Measurements from ENCODE around the gene CHCHD2. TPM values are rescaled to one million over a fixed set of nuclear protein-coding genes. Genes with fewer than 3 reads are reported as not detected.
"Not testable (repeated sequence)": the region's sequence is repeated elsewhere in the genome, so short reads cannot be mapped to it uniquely, and the experiment has no call there.

CHCHD2 gene
- total RNA-seq, 4 donors from 2014 or later, result 347 to 507 (median 416) TPM

GRCh38 chr7:56105508-56105907 is 768 bp downstream of the CHCHD2 start:
- intact Hi-C loops (cut with DNase I), result no loop called here
- TF ChIP-seq POLR2A (IDR thresholded peaks at IDR 0.05) (no peak), CTCF (IDR thresholded peaks at IDR 0.05) (no peak)
- Histone ChIP-seq H3K9me3 (no peaks in the 10 kb centered on the region), H3K4me1 (peaks cover 8 to 10% of the 10 kb centered on the region in 2 donors), H3K4me3 (replicated peaks in 1 of 3) (peak overlapping the region in 2 of 3 donors; percentile 59 to 95), H3K27me3 (no peaks in the 10 kb centered on the region), H3K36me3 (peaks cover 37 to 38% of the 10 kb centered on the region in 2 donors), H3K27ac (peak overlapping the region; percentile 50 to 93 (median 83))
- DNase-seq, result no peak
- 19 to 22% methylated on average over 6 of the region's 6 CpGs for WGBS, 2 donors

DNA sequence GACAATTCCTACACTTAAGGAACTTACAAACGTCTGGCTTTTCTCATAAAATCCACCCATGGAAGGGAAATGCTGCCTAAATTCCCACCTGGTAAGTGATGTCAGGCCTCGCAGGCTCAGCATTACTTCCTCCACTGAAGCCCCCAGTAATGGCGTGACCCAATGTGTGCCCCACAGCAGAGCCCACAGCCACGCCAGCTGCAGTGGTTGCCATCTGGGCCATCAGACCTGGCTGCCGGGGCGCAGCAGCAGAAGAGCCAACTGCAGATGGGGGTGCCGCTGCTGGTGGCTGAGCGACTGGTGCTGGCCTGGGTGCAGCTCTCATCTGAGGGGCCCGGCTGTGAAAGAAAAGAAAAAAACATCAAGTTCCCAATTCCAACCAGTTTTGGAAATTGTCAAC is 2.1 kb downstream of the CHCHD2 start:
- H3K27ac ChIP-seq; H3K4me3 ChIP-seq (replicated peaks in 1 of 3); DNase-seq; H3K27me3 ChIP-seq; H3K9me3 ChIP-seq; H3K4me1 ChIP-seq; intact Hi-C loops (cut with DNase I): not testable (repeated sequence)
- WGBS, 2 donors, result 92 to 93% methylated on average over 8 to 9 of the region's 9 CpGs
- peaks cover 45 to 50% of the 10 kb centered on the region in 2 donors for H3K36me3 ChIP-seq

DNA sequence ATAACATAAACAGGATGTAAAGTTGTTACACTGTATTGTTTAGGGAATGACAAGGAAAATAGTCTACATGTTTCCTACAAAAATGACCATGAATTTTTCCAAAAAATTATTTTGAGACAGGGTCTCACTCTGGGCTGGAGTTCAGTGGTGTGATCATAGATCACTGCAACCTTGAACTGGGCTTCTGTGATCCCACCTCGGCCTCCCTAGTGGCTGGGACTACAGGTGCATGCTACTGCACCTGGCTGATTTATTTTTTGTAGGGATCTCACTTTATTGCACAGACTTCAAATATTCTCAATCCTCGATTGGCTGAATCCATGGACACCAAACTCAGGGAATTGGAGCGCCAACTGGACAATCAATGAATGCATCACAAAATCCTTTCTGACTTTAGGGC is 6.6 kb downstream of the CHCHD2 start:
- no peak overlapping the region for H3K4me3 ChIP-seq (replicated peaks in 1 of 3)
- no peaks in the 10 kb centered on the region for H3K9me3 ChIP-seq
- H3K36me3 ChIP-seq, result peaks cover 45 to 51% of the 10 kb centered on the region in 2 donors
- H3K27me3 ChIP-seq, result no peaks in the 10 kb centered on the region
- H3K27ac ChIP-seq, result no peak overlapping the region
- H3K4me1 ChIP-seq, result peaks cover 0 to 7% of the 10 kb centered on the region in 2 donors
- intact Hi-C loops (cut with DNase I), result loop anchor here (10.0 kb wide), 1 partner anchor 455 kb away; no protein-coding TSS in a partner anchor
- DNase-seq, result no peak
- WGBS, 2 donors, result 84 to 96% methylated on average over 3 of the region's 3 CpGs
- no peak for TF ChIP-seq CTCF (IDR thresholded peaks at IDR 0.05)
- no peak for TF ChIP-seq POLR2A (IDR thresholded peaks at IDR 0.05)

DNA sequence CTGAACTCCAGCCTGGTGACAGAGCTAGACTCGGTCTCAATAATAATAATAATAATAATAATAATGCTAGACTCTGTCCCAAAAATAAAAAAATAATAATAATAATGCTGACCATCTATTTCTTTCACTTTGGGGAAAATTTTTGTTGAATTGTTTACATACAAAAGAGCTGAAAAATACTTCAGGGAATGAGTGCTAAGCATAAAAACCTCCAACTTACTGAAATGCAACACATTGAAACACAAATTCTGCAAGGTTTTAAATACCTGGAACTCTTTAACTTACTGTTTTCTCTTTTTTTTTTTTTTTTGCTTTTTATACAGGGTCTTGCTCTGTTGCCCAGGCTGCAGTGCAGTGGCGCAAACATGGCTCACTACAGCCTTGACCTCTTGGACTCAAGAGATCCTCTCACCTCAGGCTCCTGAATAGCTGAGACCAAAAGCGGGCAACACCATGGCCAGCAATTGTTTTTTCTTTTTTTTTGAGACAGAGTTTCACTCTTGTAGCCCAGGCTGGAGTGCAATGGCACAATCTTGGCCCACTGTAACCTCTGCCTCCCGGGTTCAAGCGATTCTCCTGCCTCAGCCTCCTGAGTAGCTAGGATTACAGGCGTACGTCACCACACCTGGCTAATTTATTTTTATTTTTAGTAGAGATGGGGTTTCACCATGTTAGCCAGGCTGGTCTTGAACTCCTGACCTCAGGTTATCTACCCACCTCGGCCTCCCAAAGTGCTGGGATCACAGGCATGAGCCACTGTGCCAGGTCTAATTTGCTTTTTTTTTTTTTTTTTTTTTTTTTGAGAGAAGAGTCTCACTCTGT is 7.9 kb downstream of the CHCHD2 start:
- Histone ChIP-seq H3K36me3 (peaks cover 37 to 43% of the 10 kb centered on the region in 2 donors), H3K27ac (peak overlapping the region in 1 of 3 donors; percentile 12)
- not testable (repeated sequence) for H3K9me3 ChIP-seq; H3K27me3 ChIP-seq; H3K4me3 ChIP-seq (replicated peaks in 1 of 3); DNase-seq; H3K4me1 ChIP-seq
- 96% methylated on average over 8 of the region's 8 CpGs for WGBS, 2 donors
- intact Hi-C loops (cut with DNase I), result loop anchor here (10.0 kb wide), 1 partner anchor 454 kb away; no protein-coding TSS in a partner anchor

- H3K27me3 ChIP-seq, result no peaks in the 10 kb centered on the region
- DNase-seq, result peak; percentile 39 to 56
- peaks cover 30 to 36% of the 10 kb centered on the region in 2 donors for H3K36me3 ChIP-seq
- peak overlapping the region in 2 of 3 donors; percentile 12 to 26 for H3K27ac ChIP-seq
- H3K4me3 ChIP-seq (replicated peaks in 1 of 3), result no peak overlapping the region
- H3K9me3 ChIP-seq, result no peaks in the 10 kb centered on the region
- no peak for TF ChIP-seq POLR2A (IDR thresholded peaks at IDR 0.05)
- TF ChIP-seq CTCF (IDR thresholded peaks at IDR 0.05), result no peak
- H3K4me1 ChIP-seq, result peaks cover 6 to 13% of the 10 kb centered on the region in 2 donors
- intact Hi-C loops (cut with DNase I), result loop anchor here (10.0 kb wide), 1 partner anchor 453 kb away; no protein-coding TSS in a partner anchor
- WGBS, 2 donors, result 68 to 70% methylated on average over 5 of the region's 5 CpGs
Observed at GRCh38 chr7:56097700-56098099, 8.6 kb downstream of the CHCHD2 start.

Data from thyroid gland (tissue), 4 donors.